Vagina (tissue), 2 donors: ENCODE data around the gene IL1F10. TPM values are rescaled to one million over a fixed set of nuclear protein-coding genes. Genes with fewer than 3 reads are reported as not detected.

ENCODE experiments used
- DNase-seq, 2 donors: peaks; one replicate each; pipeline ENCODE4 v3.0.0-alpha.2; 2017; ENCODE audit errors: extremely low spot score in 2 of 2
- H3K27ac ChIP-seq: fragments of 200-600 bp; sonication (generic); one replicate; pipeline ENCODE4 v1.5.1; 2019
- H3K27me3 ChIP-seq: fragments of 200-600 bp; sonication (generic); one replicate; pipeline ENCODE4 v1.5.1; 2019
- H3K36me3 ChIP-seq, 2 donors: fragments of 200-600 bp; sonication (generic); one replicate each; pipeline ENCODE4 v1.5.1; 2017 to 2019
- H3K4me1 ChIP-seq: fragments of 200-600 bp; sonication (generic); one replicate; pipeline ENCODE4 v1.5.1; 2019
- H3K4me3 ChIP-seq, 2 donors: fragments of 200-600 bp; sonication (generic); 1 replicate in 1 of 2; 2 replicates in 1 of 2; pipeline ENCODE4 v1.5.1; 2016 to 2019
- H3K9me3 ChIP-seq: fragments of 200-600 bp; sonication (generic); one replicate; pipeline ENCODE4 v1.5.1; 2019
- POLR2A ChIP-seq, 2 donors: fragments of 450-650 bp; IDR thresholded peaks; one replicate each; pipeline ENCODE4 v1.6.1; 2017; ENCODE audit warnings: antibody characterized with exemption in 2 of 2, mild to moderate bottlenecking in 2 of 2, moderate library complexity in 2 of 2
- POLR2AphosphoS5 ChIP-seq, 2 donors: sonication (generic); formaldehyde crosslinking; IDR thresholded peaks; one replicate each; pipeline ENCODE4 v1.9.0; 2017; ENCODE audit warnings: antibody characterized with exemption in 2 of 2, mild to moderate bottlenecking in 2 of 2, low read depth in 1 of 2; ENCODE audit not compliant: insufficient read depth in 1 of 2
- intact Hi-C: fragments of 100-400 bp; cut with DNase I; formaldehyde crosslinking; loops from one replicate; pipeline ENCODE4 v1.15.1; 2023
- small RNA-seq: library from RNA; depleted of rRNA; stranded (forward); fragments of <200 nt; gene quantifications from one replicate; pipeline ENCODE3, GENCODE V24; 2016
- total RNA-seq: library from RNA; depleted of rRNA; stranded (reverse); fragments of >200 nt; gene quantifications from one replicate; pipeline ENCODE4 v1.2.3, GENCODE V29; 2016
- TF ChIP-seq, protein P1 (sequence below), 3 experiments: fragments of 450-650 bp in 2 of 3; fragments of 200-600 bp in 1 of 3; sonication (generic) in 1 of 3; IDR thresholded peaks; one replicate each; pipeline ENCODE4 v1.5.1; 2017 to 2019; ENCODE audit warnings: antibody characterized with exemption in 3 of 3, mild to moderate bottlenecking in 2 of 3, moderate library complexity in 2 of 3

Gene IL1F10
- total RNA-seq, 1 donor from 2014 or later, result not detected

DNA sequence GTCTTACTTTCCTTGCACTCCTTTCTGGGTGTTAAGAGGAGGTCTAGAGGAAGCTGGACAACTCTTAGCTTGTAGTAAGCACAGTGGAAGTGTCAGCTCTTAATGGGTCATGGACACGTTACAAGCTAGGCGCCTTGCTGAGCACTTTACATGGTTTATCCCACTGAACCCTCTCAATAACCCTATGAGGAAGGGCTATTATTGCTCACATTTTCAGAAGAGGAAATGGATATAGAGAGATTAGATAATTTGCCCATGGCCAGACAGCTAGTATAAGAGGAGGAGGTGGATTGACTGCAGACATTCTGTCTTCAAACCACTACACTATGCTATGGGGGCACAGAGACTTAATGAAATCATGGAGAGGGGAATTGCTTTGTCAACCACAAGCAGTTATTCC lies 51.3 kb downstream of the IL1F10 start:
- Histone ChIP-seq H3K27ac (peak overlapping the region; percentile 42), H3K27me3 (no peaks in the 10 kb centered on the region), H3K4me3 (peak overlapping the region in 1 of 2 donors; percentile 25), H3K9me3 (no peaks in the 10 kb centered on the region), H3K36me3 (no peaks in the 10 kb centered on the region), H3K4me1 (peaks cover 23% of the 10 kb centered on the region)
- intact Hi-C loops, result no loop called here
- no peak for DNase-seq
- no peak for TF ChIP-seq POLR2A (IDR thresholded peaks at IDR 0.05)

GRCh38 chr2:113120861-113121260 lies 53.1 kb downstream of the IL1F10 start:
- H3K4me3 ChIP-seq, result no peak overlapping the region
- H3K9me3 ChIP-seq, result no peaks in the 10 kb centered on the region
- intact Hi-C loops, result no loop called here
- peak overlapping the region; percentile 56 for H3K27ac ChIP-seq
- no peaks in the 10 kb centered on the region for H3K27me3 ChIP-seq
- H3K36me3 ChIP-seq, result no peaks in the 10 kb centered on the region
- no peak for DNase-seq
- H3K4me1 ChIP-seq, result peaks cover 17% of the 10 kb centered on the region
- TF ChIP-seq POLR2A (IDR thresholded peaks at IDR 0.05) (no peak), POLR2AphosphoS5 (IDR thresholded peaks at IDR 0.05; ENCODE audit: insufficient read depth in 1 of 2, low read depth in 1 of 2) (no peak)
- TF ChIP-seq, protein P1, sequence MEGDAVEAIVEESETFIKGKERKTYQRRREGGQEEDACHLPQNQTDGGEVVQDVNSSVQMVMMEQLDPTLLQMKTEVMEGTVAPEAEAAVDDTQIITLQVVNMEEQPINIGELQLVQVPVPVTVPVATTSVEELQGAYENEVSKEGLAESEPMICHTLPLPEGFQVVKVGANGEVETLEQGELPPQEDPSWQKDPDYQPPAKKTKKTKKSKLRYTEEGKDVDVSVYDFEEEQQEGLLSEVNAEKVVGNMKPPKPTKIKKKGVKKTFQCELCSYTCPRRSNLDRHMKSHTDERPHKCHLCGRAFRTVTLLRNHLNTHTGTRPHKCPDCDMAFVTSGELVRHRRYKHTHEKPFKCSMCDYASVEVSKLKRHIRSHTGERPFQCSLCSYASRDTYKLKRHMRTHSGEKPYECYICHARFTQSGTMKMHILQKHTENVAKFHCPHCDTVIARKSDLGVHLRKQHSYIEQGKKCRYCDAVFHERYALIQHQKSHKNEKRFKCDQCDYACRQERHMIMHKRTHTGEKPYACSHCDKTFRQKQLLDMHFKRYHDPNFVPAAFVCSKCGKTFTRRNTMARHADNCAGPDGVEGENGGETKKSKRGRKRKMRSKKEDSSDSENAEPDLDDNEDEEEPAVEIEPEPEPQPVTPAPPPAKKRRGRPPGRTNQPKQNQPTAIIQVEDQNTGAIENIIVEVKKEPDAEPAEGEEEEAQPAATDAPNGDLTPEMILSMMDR (IDR thresholded peaks at IDR 0.05), result no peak

DNA sequence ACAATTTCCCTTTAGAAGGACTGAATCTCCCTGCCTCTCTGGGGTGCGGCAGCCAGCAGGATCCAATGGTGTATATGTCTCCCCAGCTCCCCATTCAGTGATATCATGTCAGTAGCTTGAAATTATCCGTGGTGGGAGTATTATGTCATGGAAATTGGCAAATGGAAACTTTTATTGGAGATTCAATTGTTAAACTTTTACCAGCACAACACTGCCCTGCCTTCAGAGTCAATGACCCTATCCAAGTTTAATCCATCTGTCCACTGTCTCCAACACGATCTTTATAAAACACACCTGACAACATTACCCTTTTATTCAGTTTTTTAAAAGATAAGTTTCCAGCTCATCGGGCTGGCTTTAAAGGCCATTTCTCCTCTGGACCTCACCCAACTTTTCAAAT lies 54.6 kb downstream of the IL1F10 start:
- DNase-seq, result no peak
- no peaks in the 10 kb centered on the region for H3K27me3 ChIP-seq
- no peaks in the 10 kb centered on the region for H3K9me3 ChIP-seq
- no peak overlapping the region for H3K27ac ChIP-seq
- H3K4me1 ChIP-seq, result peaks cover 2% of the 10 kb centered on the region
- no peak overlapping the region for H3K4me3 ChIP-seq
- TF ChIP-seq POLR2A (IDR thresholded peaks at IDR 0.05) (no peak), POLR2AphosphoS5 (IDR thresholded peaks at IDR 0.05; ENCODE audit: insufficient read depth in 1 of 2, low read depth in 1 of 2) (no peak)
- TF ChIP-seq, protein P1 (IDR thresholded peaks at IDR 0.05), result no peak
- no peaks in the 10 kb centered on the region for H3K36me3 ChIP-seq
- intact Hi-C loops, result no loop called here

- TF ChIP-seq, protein P1 (IDR thresholded peaks at IDR 0.05), result no peak
- Histone ChIP-seq H3K4me3 (no peak overlapping the region), H3K27ac (no peak overlapping the region), H3K27me3 (no peaks in the 10 kb centered on the region), H3K36me3 (no peaks in the 10 kb centered on the region), H3K9me3 (no peaks in the 10 kb centered on the region), H3K4me1 (no peaks in the 10 kb centered on the region)
- intact Hi-C loops, result no loop called here
- DNase-seq, result peak in 1 of 2 donors; percentile 43
Measured at GRCh38 chr2:113123726-113124125, 56.0 kb downstream of the IL1F10 start.

DNA sequence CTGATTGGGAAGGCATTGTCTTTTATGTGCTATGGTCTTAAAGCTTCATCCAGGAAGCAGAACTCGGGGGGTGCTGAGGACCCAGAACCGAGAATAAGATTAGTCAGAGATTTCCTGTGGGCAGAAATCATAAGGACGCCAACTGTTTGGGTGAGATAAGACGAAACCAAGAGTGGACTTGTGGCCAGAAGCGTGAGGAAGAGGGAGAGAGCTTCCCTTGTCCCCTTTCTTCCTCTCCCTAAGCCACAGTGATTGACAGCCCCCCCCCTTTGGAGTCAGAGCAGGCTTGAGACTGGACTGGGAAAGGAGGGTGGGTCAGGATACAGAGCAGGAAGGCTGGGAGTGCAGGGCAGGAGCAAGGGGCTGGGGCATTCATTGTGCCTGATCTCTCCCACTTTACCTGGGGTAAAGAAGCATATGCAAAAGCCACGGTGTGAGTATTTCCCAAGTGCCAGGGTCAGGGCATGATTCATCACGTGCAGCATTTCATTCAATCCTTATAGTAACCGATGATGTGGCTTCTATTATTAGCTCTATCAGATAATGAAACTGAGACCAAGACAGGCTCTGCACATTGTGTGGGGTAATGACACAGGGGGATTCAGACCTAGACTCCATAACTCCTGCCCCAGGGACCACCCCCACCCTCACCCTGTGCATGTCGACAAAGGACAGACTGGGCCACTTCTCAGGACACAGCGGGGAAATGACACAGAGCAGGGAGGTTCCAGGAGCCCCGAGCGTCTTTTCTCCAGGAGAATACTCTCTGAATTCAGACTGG lies 56.6 kb downstream of the IL1F10 start:
- peak in 1 of 2 donors; percentile 81 for DNase-seq
- H3K4me1 ChIP-seq, result no peaks in the 10 kb centered on the region

More for the DNA sequence above, 56.6 kb downstream of the IL1F10 start:
- no peak overlapping the region for H3K4me3 ChIP-seq
- H3K27ac ChIP-seq, result no peak overlapping the region
- no peaks in the 10 kb centered on the region for H3K9me3 ChIP-seq
- H3K27me3 ChIP-seq, result no peaks in the 10 kb centered on the region
- TF ChIP-seq, protein P1 (IDR thresholded peaks at IDR 0.05), result no peak
- TF ChIP-seq POLR2AphosphoS5 (IDR thresholded peaks at IDR 0.05; ENCODE audit: insufficient read depth in 1 of 2, low read depth in 1 of 2) (no peak), POLR2A (IDR thresholded peaks at IDR 0.05) (no peak)
- intact Hi-C loops, result no loop called here
- H3K36me3 ChIP-seq, result no peaks in the 10 kb centered on the region

Small RNAs within 50 kb of the gene (small RNA-seq; reads per million reads assigned to genes)
- not detected for gene RNU6-1180P

Other genes with a start within 250 kb of the IL1F10 start
- 2.5 TPM for gene IL1B, start 231.2 kb upstream of the IL1F10 start, total RNA-seq
- gene IL37, start 156.8 kb upstream of the IL1F10 start, total RNA-seq, result not detected
- gene IL36G, start 90.0 kb upstream of the IL1F10 start, total RNA-seq, result not detected
- 2.7 TPM for gene IL36A, start 62.5 kb upstream of the IL1F10 start, total RNA-seq
- gene IL36B, start 15.1 kb upstream of the IL1F10 start, total RNA-seq, result not detected
- 0.25 TPM for gene IL36RN, start 8.8 kb upstream of the IL1F10 start, total RNA-seq
- gene IL1RN, start 59.6 kb downstream of the IL1F10 start, total RNA-seq, result 253 TPM
- 39.0 TPM for gene PSD4, start 106.0 kb downstream of the IL1F10 start, total RNA-seq
- gene PAX8, start 211.0 kb downstream of the IL1F10 start, total RNA-seq, result 1.7 TPM